ENCODE measurements around the gene TNFRSF1A.
A peak's percentile ranks its signal among the peaks of the same experiment; 100 is the strongest.

TNFRSF1A gene

DNA sequence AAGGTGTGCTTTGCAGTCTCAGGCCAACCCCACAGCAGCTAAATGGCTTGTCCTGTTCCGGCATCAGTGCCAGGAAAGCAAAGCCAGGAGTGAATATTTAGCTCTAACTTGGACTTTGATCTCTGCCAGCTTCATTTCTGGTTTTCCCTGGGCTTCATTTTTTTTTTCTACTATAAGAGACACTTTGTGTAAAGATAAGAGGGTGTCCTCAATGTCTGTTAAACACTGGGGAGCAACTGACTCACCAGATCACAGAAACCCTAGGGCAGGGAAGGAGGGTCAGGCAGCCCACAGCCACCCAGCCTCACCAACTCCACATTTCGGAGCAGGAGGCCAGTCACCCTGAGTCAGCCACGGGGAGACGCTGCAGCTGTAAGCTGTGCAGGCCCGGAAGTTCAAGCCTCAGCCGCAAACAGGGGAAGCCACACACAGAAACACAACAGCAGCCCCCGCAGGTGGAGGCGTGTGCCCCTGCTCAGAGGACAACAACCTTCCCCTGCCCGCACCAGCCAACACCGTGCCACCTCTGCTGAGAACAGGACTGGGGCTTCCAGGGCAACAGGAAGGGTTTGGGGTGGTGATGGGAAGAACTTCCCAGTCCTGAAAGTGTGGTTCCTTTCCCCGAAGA is 6.3 kb downstream of the TNFRSF1A start:
- H3K4me3 ChIP-seq (ENCODE audit: low read length), result peak overlapping the region; percentile 33
- TF ChIP-seq, protein P1, sequence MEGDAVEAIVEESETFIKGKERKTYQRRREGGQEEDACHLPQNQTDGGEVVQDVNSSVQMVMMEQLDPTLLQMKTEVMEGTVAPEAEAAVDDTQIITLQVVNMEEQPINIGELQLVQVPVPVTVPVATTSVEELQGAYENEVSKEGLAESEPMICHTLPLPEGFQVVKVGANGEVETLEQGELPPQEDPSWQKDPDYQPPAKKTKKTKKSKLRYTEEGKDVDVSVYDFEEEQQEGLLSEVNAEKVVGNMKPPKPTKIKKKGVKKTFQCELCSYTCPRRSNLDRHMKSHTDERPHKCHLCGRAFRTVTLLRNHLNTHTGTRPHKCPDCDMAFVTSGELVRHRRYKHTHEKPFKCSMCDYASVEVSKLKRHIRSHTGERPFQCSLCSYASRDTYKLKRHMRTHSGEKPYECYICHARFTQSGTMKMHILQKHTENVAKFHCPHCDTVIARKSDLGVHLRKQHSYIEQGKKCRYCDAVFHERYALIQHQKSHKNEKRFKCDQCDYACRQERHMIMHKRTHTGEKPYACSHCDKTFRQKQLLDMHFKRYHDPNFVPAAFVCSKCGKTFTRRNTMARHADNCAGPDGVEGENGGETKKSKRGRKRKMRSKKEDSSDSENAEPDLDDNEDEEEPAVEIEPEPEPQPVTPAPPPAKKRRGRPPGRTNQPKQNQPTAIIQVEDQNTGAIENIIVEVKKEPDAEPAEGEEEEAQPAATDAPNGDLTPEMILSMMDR (IDR thresholded peaks at IDR 0.05; ENCODE audit: insufficient read depth, low read depth, low read length, missing control alignments), result peak; percentile 58
- DNase-seq (ENCODE audit: low read depth), result peak; percentile 88

DNA sequence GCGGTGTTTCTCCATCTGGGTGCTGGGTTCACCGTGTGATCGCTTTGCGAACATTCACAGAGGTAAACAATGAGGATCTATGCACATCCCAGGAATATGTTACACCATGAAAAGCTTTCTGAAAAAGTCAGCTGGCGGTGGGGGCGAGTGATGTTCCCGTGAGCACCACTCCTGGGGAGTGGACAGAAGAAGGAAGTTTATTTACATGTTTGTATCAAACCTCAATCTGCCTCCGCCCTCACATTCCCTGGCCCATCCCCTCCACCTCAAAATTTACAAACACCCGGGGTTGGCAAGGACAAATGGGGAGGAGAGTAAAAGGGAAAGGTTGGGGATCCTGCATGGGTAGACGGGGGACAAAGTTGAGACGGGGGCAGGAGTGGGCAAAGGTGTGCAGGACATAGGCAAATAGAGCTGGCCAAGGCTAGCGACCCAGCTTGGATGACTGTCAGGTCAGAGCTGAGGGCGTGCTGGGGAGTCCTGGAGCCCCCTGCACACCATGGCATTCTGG is 6.9 kb downstream of the TNFRSF1A start:
- TF ChIP-seq, protein P1 (IDR thresholded peaks at IDR 0.05; ENCODE audit: insufficient read depth, low read depth, low read length, missing control alignments), result no peak
- peak overlapping the region; percentile 33 for H3K4me3 ChIP-seq (ENCODE audit: low read length)
- DNase-seq (ENCODE audit: low read depth), result no peak

DNA sequence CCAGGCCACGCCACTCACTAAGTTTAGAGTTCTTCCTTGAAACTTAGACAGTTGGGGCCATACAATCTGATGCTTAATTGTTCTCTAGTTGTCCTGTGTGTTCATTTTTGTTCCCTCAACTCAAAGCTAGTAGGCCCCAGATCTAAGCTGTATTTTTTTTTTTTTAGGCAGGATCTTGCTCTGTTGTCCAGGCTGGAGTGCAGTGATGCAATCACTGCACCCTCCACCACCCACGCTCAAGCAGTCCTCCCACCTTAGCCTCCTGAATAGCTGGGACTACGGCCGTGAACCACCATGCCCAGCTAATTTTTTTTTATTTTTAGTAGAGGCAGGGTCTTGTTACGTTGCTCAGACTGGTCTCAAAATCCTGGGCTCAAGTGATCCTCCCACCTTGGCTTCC is 7.5 kb downstream of the TNFRSF1A start:
- no peak overlapping the region for H3K4me3 ChIP-seq (ENCODE audit: low read length)
- TF ChIP-seq, protein P1 (IDR thresholded peaks at IDR 0.05; ENCODE audit: insufficient read depth, low read depth, low read length, missing control alignments), result no peak
- no peak for DNase-seq (ENCODE audit: low read depth)

DNA sequence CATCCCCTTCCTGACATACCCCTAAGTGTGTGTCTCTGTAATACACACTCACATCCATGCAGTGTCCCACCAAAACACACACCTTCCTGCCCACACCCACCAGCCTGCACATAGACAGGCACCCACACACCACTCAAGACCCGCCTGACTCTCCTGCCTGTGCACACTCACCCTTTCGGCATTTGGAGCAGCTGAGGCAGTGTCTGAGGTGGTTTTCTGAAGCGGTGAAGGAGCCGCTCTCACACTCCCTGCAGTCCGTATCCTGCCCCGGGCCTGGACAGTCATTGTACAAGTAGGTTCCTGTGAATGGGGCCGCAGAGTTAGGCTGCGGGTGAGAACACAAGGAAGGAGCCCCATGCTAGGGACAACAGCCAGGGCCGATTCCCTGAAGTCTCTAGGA is 8.3 kb downstream of the TNFRSF1A start:
- TF ChIP-seq, protein P1 (IDR thresholded peaks at IDR 0.05; ENCODE audit: insufficient read depth, low read depth, low read length, missing control alignments), result no peak
- DNase-seq (ENCODE audit: low read depth), result peak; percentile 97
- no peak overlapping the region for H3K4me3 ChIP-seq (ENCODE audit: low read length)

DNA sequence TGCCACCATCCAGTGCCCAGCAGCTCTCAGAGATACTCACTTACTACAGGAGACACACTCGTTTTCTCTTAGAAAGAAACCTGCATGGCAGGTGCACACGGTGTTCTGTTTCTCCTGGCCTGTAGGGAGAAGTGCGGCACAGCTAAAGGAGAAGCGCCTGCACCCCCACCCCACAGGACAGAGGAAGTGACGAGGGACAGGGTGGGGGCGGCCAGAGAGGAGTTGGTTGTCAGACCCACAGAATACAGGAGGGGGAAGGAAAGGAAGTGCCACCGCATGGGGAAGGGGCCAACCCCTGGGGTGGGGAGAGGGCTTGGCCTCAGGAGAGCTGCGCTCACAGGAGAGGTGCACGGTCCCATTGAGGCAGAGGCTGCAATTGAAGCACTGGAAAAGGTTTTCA is 8.8 kb downstream of the TNFRSF1A start:
- DNase-seq (ENCODE audit: low read depth), result no peak
- no peak overlapping the region for H3K4me3 ChIP-seq (ENCODE audit: low read length)
- TF ChIP-seq, protein P1 (IDR thresholded peaks at IDR 0.05; ENCODE audit: insufficient read depth, low read depth, low read length, missing control alignments), result no peak

DNA sequence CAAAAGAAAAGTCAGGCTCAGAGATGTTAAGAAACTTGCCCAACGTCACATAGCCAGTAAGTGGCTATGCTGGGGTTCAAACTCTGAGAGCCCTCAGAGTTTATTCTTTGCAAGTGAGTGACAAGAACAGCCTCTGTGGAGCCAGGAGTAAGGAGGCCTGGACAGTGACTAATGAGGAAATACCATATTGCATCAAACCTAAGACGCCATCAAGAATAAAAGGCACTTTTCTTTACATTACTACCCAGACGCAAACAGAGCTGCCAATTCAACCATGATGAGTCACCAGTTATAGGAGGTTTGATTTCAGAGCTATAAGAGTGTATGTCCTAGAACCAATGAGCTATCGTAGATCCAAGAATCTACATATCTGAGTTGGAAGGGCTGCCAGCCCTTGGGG is 9.4 kb downstream of the TNFRSF1A start:
- H3K4me3 ChIP-seq (ENCODE audit: low read length), result no peak overlapping the region
- peak; percentile 95 for DNase-seq (ENCODE audit: low read depth)
- TF ChIP-seq, protein P1 (IDR thresholded peaks at IDR 0.05; ENCODE audit: insufficient read depth, low read depth, low read length, missing control alignments), result no peak
